DMS53 treated with DMSO at 0.1 percent for 48 hours (cell line): ENCODE data around the gene FMNL2.
"Not testable (repeated sequence)": the region's sequence is repeated elsewhere in the genome, so short reads cannot be mapped to it uniquely, and the experiment has no call there.

Experiments
- DNase-seq: peaks from one replicate; lab custom pipeline; 2025; ENCODE audit not compliant: unreplicated experiment; lab: John Stamatoyannopoulos, UW

The FMNL2 gene

DNA sequence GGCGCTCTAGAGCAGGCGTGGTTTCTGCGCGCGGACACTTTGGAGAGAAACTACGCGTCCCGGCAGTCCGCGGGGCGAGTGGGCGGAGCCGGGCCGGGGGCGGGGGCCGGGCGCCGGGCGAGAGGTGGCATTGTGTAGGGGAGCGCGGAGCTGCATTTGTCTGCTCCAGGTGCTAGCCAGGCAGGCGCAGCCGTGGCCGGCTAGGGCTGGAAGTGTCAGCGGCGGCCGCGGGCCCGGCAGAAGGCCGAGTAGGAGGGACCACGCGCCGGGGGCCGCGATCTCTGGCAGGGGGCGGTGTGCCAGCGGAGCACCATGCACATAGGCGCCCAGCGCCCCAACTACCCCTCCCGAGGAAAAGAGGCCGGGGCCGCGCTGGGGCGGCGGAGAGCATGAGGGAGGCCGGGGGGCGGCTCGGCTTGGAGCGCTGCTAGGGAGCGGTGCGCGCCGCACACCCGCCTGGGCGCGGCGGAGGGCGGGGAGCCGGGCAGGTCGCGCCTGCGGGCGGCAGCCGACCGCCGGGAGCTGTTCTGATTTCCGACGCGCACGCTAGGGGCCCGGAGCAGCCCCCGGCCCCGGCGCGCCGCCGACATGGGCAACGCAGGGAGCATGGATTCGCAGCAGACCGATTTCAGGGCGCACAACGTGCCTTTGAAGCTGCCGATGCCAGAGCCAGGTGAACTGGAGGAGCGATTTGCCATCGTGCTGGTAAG is at the start of gene FMNL2:
TSS of gene FMNL2 (plus strand) at position 159 of the 710 bp plus-strand sequence.
- peak; percentile 4 for DNase-seq

- no peak for DNase-seq
Observed at GRCh38 chr2:152292991-152293390, 42.0 kb upstream of the FMNL2 start.

- no peak for DNase-seq
Observed at GRCh38 chr2:152297715-152298114, 37.3 kb upstream of the FMNL2 start.

DNA sequence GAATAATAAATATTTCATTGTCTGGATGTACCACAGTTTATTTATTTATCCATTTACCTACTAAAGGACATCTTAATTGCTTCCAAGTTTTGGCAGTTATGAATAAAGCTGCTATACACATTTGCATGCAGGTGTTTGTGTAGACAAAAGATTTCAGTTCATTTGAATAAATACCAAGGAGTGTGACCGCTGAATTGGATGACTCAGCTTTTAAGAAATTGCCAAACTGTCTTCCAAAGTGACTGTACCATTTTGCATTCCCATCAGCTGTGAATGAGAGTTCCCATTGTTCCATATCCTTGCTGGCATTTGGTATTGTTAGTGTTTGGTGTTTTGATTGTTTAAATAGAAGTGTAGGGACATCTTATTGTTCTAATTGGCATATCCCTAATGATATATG is 36.2 kb upstream of the FMNL2 start:
- no peak for DNase-seq

- no peak for DNase-seq
Observed at GRCh38 chr2:152301131-152301530, 33.8 kb upstream of the FMNL2 start.

DNA sequence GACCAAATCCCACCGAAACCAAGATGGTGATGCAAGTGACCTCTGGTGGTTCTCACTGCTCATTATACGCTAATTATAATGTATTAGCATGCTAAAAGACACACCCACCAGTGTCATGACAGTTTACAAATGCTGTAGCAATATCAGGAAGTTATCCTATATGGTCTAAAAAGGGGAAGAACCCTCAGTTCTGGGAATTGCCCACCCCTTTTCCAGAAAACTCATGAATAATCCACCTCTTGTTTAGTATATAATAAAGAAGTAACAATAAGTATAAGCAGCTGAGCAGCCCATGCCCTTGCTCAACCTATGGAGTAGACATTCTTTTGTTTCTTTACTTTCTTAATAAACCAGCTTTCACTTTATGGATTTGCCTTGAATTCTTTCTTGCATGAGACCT is 31.0 kb upstream of the FMNL2 start:
- DNase-seq = no peak

GRCh38 chr2:152304836-152305235 is 30.1 kb upstream of the FMNL2 start:
- no peak for DNase-seq

- no peak for DNase-seq
Observed at GRCh38 chr2:152307863-152308262, 27.1 kb upstream of the FMNL2 start.

- no peak for DNase-seq
Observed at GRCh38 chr2:152309352-152310214, 25.4 kb upstream of the FMNL2 start.

DNA sequence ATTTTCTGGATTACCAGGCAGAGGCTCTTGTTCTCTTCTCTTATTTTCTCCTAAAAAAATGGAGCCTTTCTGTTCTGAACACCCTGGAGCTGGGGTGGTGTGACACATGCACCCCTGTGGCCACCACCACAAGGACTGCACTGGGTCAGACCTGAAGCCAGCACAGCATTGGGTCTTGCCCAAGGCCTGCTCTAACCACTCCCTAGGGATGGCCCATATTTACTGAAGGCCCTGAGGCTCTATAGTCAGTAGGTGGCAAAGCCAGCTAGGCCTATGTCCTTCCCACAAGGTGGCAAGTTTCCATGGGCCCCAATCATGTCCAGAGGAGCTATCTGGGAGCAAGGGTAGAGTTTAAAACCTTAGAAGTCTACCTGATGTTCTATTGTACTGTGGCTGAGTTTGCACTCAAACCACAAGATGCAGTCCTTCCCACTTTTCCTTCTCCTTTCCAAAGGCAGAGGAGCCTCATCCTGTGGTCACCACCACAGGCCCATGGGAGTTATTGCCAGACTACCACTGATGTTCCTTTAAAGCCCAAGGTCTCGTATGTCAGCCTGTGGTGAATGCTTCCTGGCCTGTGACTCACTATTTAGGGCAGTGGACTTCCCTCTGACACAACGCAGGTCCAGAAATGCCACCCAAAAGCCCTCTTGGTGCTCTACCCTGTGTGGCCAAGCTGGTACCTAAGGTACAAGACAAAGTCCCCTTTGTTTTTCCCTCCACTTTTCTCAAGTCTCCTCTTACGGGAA is 15.0 kb upstream of the FMNL2 start:
- no peak for DNase-seq

- DNase-seq = no peak
Observed at GRCh38 chr2:152320814-152321213, 14.2 kb upstream of the FMNL2 start.

GRCh38 chr2:152322222-152322621 is 12.8 kb upstream of the FMNL2 start:
- no peak for DNase-seq

GRCh38 chr2:152325126-152325525 is 9.8 kb upstream of the FMNL2 start:
- DNase-seq = not testable (repeated sequence)

- no peak for DNase-seq
Observed at GRCh38 chr2:152326710-152327109, 8.3 kb upstream of the FMNL2 start.

GRCh38 chr2:152328013-152328412 is 7.0 kb upstream of the FMNL2 start:
- DNase-seq = no peak

DNA sequence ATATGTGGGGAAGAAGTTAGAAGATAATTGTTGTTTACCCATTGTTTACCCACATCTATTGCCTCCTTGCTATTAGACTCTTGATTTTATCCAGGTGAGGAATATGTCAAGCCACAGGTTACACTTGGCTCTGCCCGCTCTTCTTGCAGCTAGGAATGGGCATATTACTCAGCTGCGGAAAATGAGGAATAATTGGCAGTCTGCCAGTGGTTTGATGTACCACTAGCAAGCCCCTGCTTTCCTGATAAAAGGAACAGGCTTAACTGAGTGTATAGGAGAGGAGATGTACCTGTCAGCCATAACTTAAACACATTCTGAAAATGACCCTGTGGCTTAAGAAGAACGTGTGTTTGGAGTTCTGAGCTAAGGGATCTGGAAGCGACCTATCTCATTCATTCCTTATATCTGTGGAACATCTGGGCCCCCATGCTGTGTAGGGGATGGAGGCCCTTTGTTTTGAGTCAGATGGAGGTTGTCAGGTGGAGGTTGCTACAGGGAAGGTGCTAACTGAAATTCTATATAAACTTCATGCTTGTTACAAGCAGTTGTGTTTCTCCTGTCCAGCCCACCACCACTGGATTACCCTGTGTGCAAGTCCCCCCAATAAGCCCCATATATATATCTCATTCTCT is 4.6 kb upstream of the FMNL2 start:
- no peak for DNase-seq

GRCh38 chr2:152334701-152335015 is 316 bp upstream of the FMNL2 start:
- no peak for DNase-seq

- no peak for DNase-seq
Observed at GRCh38 chr2:152335726-152336118, 748 bp downstream of the FMNL2 start.

GRCh38 chr2:152336119-152336853 is 1.3 kb downstream of the FMNL2 start:
- no peak for DNase-seq

DNA sequence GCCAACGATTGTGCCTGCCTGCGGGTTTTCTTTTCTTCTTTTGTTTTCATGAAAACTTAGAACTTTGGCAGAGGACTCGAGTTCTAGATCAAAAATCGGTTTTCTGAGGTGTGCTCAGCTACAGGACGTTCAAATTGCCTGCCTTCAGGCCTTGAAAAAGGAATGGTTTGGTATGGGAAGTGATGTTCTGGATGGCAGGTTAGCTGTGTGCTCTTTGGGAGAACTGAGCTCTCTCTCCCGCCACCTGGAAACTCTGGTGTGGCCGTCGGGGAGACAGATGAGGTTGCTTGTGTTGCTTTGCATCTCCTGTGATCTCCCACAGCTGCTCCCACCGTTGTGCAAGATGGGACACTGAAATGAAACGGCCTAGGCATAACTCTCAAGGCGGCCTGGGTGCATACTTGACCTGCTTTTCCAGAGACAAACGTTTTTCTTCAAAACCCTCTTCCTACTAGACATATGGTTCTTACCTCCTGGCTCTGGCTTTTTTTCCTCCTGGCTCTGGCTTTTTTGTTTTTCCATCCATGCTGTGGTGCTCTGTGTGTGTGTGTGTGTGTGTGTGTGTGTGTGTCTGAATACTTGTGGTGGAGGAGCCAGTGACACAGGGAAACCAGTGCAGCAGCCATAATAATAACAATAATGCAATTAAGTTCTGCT is 2.0 kb downstream of the FMNL2 start:
- DNase-seq = no peak
